Left lobe of liver (tissue), 2 donors: ENCODE measurements around the gene PEX5. TPM values are rescaled to one million over a fixed set of nuclear protein-coding genes. Genes with fewer than 3 reads are reported as not detected.
A peak's percentile ranks its signal among the peaks of the same experiment; 100 is the strongest.

Experiments used
- ATAC-seq: fragments of 200-7000 bp; cut with Tn5 transposase; one replicate; pipeline ENCODE4 v1.9.1; 2020; ENCODE audit warnings: mild to moderate bottlenecking, moderate library complexity
- DNase-seq: peaks from one replicate; pipeline ENCODE4 v3.0.0-alpha.2; 2020; ENCODE audit warnings: low spot score
- total RNA-seq: library from RNA; stranded (reverse); gene quantifications from one replicate; pipeline ENCODE4 v1.2.1, GENCODE V29; 2021
- donor health status: DM: no; HTN: no; CAD: no; lungs with moderate emphysema.
- donor health status: DM: no; HTN: yes; CAD: no.

PEX5 gene
- total RNA-seq: 49.9 TPM

DNA sequence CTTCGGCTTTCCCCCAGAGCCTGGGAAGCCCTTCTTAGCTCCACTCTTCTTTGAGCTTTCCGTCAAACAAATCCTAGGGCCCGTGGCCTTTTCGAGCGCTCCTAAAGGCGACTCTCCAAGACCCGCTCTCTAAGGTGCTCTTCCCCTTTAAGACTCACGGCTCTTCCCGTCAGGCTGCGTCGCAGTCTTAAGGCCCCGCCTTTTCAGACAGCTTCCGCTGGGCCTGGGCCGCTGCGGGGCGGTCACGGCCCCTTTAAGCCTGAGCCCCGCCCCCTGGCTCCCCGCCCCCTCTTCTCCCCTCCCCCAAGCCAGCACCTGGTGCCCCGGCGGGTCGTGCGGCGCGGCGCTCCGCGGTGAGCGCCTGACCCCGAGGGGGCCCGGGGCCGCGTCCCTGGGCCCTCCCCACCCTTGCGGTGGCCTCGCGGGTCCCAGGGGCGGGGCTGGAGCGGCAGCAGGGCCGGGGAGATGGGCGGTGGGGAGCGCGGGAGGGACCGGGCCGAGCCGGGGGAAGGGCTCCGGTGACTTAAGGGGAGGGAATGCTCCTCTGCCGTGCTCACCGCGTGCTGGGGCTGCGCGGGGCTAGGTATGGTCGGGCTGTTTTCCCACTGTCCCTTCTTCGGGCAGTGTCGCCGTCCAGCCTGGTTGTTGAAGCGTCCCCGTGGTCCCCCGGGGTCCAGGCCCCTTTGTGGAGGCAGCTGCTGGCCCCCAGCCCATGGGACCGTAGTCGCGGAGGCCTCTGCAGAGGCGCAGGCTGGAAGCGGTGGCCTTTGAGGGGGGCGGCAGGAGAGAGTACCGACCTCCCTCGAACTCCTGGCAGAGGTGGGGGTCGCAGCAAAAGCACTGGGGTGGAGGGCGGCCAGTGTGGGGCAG, at the start of gene PEX5:
PEX5 (plus strand) TSS at position 289 of the 870 bp plus-strand sequence. CDS start 692 bp downstream, outside the sequence.
- peak; percentile 92 for ATAC-seq
- DNase-seq: peak; percentile 92

DNA sequence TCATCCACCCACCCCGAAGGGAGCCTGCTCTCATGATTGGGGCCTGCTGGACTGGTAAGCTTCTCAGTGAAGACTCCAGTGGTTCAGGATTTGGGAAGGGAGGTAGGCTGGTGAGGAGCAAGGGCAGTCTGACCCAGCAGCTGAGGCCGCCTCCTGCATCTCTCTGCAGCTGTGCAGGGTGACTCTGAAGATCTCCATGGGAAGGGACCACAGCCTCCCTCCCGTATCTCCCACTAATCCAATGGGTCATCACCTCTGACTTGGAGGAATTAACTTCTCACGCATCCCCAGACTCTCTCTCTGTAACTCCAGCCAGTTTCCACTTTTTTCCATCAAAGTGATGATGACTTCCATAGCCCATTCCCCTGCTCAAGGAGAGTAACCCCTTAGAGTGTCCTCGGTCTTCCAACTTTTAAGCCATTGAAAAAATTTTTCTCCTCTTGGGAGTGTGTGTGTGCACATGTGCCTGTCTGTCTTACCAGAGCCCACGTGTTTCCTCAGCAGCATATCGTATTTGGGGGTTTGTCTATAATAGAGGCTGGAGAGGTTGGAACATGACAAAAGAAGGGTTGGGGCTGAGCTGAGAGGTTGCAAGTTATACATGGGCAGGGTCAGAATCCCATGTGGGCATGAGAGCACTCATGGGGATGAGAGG, 48.0 kb upstream of the PEX5 start:
- ATAC-seq (no peak), DNase-seq (no peak)

DNA sequence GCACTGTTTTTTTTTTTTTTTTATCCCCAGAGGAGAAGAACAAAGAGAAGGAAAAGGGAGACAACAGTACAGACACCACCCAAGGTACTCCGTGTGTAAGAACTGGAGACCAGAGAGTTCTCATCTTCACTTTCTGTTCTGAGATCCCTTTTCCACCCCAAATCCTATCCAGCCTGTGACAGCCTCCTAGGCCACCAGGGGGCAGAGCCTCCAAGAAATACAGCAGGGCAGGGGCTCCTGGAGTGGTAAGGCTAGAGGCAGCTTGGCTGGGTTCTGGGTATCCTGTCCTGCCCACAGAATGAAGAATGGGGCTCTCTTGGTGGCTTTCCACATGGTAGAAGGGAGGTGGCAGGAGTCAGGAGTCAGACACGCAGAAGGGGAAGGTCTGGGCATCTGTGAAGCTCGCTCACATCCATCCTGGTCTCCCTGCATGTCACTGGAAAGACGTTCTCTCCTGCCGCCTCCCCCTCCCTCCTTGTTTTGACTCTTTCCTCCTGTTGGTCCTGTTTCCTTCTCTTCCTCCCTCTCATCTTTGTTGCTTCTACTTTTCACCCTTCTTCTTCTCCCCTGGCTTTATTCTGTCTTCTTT, 47.3 kb upstream of the PEX5 start:
- peak; percentile 70 for ATAC-seq
- no peak for DNase-seq

DNA sequence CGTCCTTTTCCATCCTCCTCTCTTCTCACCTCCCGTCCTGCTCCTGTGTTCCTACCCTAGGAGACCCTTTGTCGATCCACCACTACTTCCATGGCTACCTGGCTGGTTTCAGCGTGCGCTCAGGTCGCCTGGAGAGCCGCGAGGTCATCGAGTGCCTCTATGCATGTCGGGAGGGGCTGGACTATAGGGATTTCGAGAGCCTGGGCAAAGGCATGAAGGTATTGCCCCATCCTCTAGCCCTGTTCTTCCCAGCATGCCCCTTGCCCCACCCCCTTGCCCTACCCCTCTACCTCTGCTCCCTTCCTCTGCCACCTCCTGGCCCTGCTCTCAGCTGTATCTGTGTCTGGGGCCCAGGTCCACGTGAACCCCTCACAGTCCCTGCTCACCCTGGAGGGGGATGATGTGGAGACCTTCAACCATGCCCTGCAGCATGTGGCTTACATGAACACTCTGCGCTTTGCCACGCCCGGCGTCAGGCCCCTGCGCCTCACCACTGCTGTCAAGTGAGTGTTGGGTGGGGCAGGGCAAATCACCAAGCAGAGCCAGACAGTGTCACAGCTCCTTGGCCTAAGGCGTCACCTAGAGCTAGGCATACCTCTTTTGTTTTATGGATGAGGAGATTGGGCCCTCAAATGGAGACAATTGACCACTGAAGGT, 46.5 kb upstream of the PEX5 start:
- ATAC-seq (peak; percentile 74), DNase-seq (peak; percentile 73)

DNA sequence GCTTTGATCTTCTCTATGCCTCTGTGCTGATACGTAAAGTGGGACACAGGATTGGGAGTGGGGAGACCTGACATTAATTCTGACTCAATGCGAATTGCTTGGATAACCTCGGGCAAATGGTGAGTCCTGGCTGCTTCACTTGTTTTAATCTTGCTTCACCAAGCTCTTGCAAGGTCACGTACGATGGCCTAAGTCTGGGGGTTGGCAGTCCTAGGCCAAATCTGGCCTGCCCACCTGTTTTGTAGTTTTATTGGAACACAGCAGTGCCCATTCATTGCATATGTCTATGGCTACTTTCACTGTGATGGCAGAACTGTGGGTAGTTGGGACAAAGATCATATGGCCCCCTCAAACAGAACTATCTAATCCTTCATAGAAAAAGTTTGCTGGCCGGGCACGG, 45.9 kb upstream of the PEX5 start:
- ATAC-seq: peak; percentile 8
- DNase-seq: no peak

DNA sequence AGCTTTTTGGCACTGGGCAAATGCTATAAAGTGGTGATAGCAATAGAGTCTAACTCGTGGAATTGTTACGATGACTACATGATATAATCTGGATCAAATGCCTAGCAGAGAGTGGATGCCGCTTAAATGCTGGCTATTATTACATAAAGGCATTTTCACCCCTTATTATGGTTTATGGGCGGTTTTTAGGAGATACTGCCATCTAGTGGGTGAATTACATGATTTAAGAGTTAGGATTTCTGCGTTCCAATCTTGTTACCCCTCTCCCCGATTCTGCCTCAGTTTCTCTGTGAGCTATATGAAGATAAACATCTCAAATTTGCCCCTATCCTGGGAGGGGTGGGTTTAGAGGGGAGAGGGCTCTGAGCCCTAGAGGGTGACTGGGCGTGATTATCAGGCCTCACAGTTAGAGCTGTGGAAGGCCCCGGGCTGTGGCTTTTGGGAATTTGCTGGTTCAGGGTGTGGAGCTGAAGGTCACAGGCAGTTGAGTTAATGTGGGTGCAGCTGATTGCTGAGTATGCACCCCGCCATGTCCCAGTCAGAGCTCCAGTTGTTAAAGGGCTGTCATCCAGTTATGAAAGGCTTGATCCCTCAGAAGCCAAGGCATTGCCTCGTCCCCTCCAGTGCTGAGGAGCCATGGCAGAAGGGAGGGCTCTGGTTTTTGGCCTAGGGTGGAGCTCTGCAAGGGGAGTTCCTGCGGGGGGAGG, 44.9 kb upstream of the PEX5 start:
- DNase-seq: no peak
- ATAC-seq: peak; percentile 46

DNA sequence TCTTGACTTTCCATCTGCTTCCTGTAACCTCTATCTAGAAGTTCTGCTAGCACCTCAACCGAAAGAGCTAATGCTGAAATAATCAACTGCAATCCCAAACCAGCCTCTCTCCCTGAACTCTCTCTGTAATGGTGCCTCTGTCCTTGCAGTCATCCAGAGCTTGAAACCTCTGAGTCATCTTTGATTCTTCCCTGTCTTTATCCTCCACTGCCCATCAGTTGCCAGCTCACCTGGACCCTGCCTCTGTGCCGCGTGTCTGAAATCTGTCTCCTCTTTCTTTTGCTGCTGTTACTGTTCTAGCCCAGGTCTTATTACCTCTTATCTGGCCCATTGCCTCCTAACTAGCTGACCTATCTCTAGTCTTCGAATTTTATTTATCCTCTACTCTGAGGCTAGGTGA, 43.8 kb upstream of the PEX5 start:
- DNase-seq: no peak
- ATAC-seq: no peak

DNA sequence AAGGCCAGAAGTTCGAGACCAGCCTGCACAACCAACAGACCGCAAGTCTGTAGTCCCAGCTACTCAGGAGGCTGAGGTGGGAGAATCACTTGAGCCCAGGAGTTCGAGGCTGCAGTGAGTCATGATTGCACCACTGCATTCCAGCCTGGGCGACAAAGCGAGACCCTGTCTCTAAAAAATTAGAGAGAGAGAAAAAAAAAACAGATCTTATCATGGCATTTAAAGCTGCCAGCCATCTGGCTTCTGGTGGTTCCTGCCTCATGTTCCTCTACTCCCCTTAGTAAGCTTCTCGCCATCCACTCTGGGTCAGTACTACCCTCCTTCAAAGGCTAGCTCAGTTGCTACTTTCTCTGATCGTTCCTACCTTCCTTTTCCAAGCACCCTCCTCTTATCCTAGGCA, 43.3 kb upstream of the PEX5 start:
- ATAC-seq: no peak
- no peak for DNase-seq

DNA sequence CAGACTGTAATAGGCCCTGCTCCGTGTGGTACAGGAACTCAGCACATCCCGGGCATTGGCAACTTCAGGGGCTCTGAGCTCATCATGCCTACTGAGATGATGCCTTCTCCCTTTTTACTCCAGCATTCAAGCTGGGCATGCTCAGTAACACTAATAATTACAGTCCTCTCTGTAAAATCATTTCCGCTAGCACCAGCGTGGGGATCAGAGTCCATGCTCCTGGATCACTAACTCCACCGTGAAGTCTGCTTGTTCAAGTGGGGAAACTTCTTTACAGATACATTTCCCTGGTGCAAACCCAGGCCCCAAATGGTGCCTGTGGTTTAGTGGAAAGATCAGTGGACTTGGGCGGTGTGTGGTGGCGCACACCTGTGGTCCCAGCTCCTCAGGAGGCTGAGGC, 42.6 kb upstream of the PEX5 start:
- peak; percentile 46 for DNase-seq
- peak; percentile 11 for ATAC-seq

DNA sequence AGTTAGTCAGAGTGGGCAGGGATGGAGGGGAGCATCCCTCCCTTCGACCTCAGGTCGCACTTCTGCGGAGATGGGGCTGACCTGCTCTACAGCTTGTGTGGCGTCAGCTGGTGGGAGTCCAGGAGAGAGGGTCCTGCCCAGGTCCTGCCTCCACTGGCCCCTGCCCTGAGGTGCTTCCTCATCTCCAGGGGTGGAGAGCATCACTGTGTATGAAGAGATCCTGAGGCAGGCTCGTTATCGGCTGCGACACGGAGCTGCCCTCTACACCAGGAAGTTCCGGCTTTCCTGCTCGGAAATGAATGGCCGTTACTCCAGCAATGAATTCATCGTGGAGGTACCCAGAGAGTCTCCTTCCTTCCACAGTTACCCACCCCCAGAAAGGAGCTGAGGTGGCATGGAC, 39.1 kb upstream of the PEX5 start:
- no peak for ATAC-seq
- DNase-seq: no peak

DNA sequence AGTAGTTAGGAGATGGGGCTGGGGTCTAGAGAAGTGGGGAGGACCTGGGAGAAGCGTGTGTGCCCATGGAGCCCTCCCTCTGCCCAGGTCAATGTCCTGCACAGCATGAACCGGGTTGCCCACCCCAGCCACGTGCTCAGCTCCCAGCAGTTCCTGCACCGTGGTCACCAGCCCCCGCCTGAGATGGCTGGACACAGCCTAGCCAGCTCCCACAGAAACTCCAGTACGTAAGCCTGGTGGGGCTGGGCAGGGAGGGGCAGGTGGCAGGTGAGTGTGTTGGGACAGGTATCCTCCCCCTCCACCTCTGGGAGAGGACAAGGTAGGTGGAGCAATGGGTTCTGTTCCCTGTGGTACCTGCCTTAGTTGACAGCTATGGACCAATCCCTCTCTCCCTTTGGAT, 38.6 kb upstream of the PEX5 start:
- ATAC-seq (peak; percentile 2), DNase-seq (no peak)

DNA sequence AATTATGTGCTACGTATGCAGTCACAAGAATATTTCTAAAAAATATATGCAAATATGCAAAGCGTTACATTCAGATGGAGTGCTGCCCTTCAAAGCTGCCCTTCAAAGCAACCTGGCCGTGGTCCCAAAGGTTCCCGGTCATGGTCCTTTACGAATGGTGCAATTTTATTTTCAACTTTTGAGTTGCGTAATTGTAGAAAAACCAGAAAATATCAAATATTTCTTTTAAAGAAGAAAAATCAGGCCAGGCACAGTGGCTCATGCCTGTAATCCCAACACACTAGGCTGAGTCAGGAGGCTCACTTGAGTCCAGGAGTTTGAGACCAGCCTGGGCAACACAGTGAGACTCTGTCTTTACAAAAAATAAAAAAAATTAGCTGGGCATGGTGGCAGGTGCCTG, 38.0 kb upstream of the PEX5 start:
- ATAC-seq (peak; percentile 41), DNase-seq (peak; percentile 77)

DNA sequence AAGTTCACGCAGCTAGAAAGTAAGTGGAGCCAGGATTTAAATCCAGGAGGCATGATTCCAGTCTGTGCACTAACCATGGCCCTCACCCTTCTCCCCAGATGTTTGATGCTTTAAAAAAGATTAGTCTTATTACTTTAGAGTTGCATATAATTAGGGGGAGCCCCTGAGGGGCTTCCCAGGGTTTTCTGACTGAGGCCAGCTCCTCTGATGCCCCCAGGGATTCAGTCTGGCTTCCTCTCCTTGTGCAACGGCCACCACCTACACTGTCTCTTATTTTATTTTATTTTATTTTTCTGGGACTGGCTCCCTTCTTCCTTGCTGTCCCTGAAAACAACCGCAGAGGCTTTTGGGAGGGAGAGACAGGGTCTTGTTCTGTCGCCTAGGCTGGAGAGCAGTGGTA, 36.7 kb upstream of the PEX5 start:
- DNase-seq: no peak
- ATAC-seq: no peak

DNA sequence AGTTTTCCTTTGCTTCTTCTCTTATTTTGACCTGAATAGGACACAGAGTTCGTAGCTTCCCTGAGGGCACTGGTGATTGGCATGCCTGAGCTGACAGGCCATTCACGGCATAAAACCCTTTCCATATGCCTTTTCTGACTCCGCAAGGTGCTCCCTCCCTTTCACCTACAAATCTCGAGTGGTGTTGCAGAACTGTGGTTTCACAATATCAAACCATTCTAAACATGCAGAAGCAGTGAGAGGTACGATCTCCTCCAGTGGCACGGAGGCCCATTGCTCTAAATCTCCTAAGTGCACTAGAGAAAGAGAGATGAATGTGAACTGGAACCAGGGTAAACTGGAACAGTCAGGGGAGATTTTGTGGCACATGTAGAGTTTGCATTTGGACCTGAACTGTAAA, 35.4 kb upstream of the PEX5 start:
- DNase-seq (no peak), ATAC-seq (peak; percentile 24)

DNA sequence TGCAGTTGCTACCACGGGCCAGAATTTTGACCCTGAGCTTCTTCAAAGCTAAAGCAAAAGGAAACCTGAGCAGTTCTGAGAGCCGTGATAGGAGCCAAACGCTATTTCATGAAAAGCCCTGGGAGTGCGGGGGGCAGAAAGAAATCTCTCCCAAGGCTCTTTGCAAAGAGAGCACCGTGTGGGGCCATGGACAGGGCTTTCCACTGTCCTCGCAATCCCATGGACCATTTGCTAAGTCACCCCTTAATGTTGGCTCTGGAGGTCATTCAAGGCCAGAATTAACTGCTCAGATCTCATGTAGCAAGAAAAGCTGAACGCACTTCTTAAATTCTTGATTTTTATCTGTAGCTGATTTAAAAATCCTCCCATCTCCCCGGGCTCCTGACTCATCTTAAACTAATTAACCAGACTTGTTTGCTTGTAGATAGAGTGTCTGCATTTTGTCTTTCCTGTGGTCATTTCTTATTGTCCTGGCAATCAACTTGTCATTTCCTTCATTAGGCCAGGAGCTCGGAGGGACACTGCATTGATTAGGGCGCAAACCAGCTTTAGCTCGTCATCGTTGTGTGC, 34.5 kb upstream of the PEX5 start:
- no peak for DNase-seq

DNA sequence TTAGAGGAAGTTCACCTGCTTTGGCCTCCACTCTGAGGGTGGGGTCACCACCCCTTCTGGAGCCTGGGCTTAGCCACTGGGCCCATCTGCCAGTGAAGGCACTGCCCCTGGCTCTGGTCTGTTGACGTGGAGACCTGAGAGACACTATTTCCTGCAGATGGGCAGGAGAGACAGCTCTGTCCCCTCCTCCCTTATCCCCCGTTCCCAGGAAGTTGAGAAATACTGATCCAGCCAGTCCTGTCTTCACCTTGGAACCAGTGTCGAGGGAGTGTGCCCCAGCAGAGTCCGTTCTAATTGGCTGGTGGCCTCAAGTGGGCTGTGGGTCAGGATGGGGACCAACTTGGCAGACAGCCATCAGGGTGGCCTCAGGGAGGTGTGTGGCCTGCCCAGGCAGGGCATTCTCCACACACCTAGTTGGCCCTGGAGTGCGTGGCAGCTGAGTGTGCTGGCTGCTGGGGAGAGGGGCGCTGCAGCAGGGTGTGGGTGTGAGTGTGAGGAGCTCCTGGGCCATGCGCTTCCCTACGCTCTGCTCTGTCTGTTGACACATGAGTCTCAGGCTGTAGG, 33.9 kb upstream of the PEX5 start:
- DNase-seq (peak; percentile 87), ATAC-seq (peak; percentile 66)

More for the DNA sequence above, 34.5 kb upstream of the PEX5 start:
- ATAC-seq: no peak

DNA sequence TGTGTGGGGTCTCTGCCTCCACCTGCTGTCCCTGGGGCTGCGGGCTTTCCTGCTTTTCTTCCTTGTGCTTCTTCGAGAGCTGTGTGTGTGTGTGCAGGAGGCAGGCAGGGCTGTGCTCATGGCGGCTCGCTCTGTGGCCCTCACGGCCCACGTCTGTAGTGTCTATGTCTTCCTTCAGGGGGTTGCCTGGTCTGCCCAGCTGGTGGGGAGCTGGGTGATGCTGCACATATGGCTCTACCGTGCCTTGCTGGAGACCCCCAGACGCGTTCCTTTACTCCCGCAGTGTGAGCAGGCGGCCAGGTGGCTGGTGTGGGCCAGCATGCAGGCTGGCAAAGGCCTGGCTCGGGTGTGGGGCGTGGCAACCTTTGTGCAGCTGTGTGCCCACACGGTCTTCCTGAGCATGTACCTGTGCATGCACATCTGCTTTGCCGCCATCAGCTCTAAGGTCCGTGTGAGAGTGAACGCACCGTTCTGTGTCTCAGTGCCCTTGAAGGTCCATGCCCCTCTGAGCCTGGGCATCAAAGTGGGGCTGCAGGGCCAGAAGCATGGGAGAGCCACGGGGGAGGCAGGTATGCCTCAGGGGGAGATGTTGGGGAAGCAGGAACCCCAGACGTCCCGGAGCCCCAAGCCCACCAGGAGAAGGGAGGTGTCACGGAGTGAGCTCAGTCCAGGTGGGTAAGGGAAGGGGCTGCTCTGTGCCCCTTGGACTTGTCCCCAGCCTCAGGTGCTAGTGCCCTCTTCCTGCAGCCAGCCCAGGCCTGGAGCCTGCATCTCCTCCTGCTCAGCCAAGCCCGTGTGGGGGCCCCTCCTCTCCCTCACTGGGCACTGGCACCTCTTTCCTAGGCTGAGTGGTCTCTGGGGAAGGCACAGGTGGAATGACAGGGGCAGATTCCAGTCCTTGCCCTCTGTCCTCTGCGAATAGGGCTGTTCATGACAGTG, 33.0 kb upstream of the PEX5 start:
- no peak for ATAC-seq
- DNase-seq: no peak

DNA sequence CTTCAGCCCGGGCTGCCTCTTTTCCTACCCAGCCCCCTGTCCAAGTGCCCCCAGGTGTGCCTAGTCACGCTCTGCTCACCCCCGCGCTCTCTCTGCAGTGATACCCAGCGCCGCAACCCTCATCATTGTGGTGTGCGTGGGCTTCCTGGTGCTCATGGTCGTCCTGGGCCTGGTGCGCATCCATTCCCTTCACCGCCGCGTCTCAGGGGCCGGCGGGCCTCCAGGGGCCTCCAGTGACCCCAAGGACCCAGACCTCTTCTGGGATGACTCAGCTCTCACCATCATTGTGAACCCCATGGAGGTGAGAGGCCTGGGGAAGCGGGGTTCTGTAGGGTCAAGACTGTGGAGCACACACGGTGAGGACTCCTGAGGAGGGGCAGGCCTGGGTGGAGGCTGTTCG, 32.1 kb upstream of the PEX5 start:
- DNase-seq (no peak), ATAC-seq (no peak)
